SU-DHL-6 (cell line): ENCODE measurements around the gene TSC2.
"Not testable (repeated sequence)": the region's sequence is repeated elsewhere in the genome, so short reads cannot be mapped to it uniquely, and the experiment has no call there.

ENCODE experiments used
- EZH2phosphoT487 ChIP-seq: fragments of 200-600 bp; sonication (generic), shearing (Covaris generic); conservative IDR thresholded peaks from 2 replicates; pipeline ENCODE4 v1.6.1; 2018; ENCODE audit warnings: mild to moderate bottlenecking, antibody characterized with exemption, low read length, moderate library complexity, mixed read lengths
- TF ChIP-seq, protein P1 (sequence below): fragments of 200-600 bp; sonication (generic); IDR thresholded peaks from one replicate; pipeline ENCODE4 v1.5.1; 2017; ENCODE audit warnings: antibody characterized with exemption, mild to moderate bottlenecking, low read length, moderate library complexity; ENCODE audit not compliant: insufficient read depth, poor library complexity, severe bottlenecking

DNA sequence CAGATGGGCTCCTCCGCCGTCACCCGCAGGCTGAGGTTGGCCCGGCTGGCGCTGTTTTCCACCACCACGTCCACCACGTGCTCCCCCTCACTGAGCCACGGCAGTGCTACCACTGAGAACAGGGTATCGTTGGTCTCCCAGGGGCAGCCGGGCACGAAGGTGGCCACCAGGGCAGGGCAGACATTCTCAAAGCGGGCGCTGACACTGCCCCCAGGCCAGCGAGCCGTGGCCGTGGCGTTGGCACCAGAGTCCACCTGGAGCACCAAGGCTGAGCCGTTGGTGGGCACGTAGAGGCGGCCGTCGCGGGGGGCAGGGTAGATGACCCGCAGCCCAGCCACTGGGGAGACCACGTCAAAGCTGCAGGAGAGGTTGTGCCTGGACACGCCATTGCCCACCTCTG is 66.4 kb downstream of the TSC2 start:
- TF ChIP-seq, protein P1, sequence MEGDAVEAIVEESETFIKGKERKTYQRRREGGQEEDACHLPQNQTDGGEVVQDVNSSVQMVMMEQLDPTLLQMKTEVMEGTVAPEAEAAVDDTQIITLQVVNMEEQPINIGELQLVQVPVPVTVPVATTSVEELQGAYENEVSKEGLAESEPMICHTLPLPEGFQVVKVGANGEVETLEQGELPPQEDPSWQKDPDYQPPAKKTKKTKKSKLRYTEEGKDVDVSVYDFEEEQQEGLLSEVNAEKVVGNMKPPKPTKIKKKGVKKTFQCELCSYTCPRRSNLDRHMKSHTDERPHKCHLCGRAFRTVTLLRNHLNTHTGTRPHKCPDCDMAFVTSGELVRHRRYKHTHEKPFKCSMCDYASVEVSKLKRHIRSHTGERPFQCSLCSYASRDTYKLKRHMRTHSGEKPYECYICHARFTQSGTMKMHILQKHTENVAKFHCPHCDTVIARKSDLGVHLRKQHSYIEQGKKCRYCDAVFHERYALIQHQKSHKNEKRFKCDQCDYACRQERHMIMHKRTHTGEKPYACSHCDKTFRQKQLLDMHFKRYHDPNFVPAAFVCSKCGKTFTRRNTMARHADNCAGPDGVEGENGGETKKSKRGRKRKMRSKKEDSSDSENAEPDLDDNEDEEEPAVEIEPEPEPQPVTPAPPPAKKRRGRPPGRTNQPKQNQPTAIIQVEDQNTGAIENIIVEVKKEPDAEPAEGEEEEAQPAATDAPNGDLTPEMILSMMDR: not testable (repeated sequence)
- TF ChIP-seq EZH2phosphoT487: not testable (repeated sequence)
